H1 (cell line): ENCODE measurements around the gene GSAP. TPM values are rescaled to one million over a fixed set of nuclear protein-coding genes. Genes with fewer than 3 reads are reported as not detected.

Experiments used
- CTCF ChIA-PET: fragments of 300-600 bp; sonication (Branson Sonifier 250); formaldehyde crosslinking; loops from one replicate; lab custom pipeline; 2021; ENCODE audit not compliant: partially characterized antibody; lab: Charles Lee
- POLR2A ChIA-PET: fragments of 300-600 bp; sonication (Branson Sonifier 250); formaldehyde crosslinking; loops from one replicate; lab custom pipeline; 2021; ENCODE audit warnings: inconsistent platforms; ENCODE audit not compliant: partially characterized antibody; lab: Charles Lee
- DNase-seq, 2 experiments: peaks; one replicate each; pipeline versions ENCODE4 v3.0.0 to v3.0.0-alpha.2; 2010 to 2022; ENCODE audit warnings: low spot score in 2 of 2, low read depth in 1 of 2, mixed read lengths in 1 of 2
- FAIRE-seq: peaks from 2 replicates; lab custom pipeline; 2011; peaks lifted over from hg19 to GRCh38; lab: Jason Lieb, UNC
- H2AFZ ChIP-seq: 2 replicates; pipeline ENCODE4 v1.8.1; 2012; ENCODE audit warnings: low read length, inconsistent platforms
- H2AK5ac ChIP-seq: 2 replicates; pipeline ENCODE4 v1.6.1; 2013; ENCODE audit warnings: low read depth, low read length
- H2BK120ac ChIP-seq: replicated peaks from 2 replicates; pipeline ENCODE3; 2013; ENCODE audit warnings: low read depth, low read length, inconsistent platforms
- H2BK12ac ChIP-seq: 2 replicates; pipeline ENCODE4 v1.6.1; 2013; ENCODE audit warnings: low read depth, low read length
- H2BK15ac ChIP-seq: 2 replicates; pipeline ENCODE4 v1.6.1; 2013; ENCODE audit warnings: low read length
- H2BK20ac ChIP-seq: 2 replicates; pipeline ENCODE4 v1.6.1; 2013; ENCODE audit warnings: low read length
- H2BK5ac ChIP-seq: 2 replicates; pipeline ENCODE4 v1.6.1; 2013; ENCODE audit warnings: low read depth, low read length
- H3K14ac ChIP-seq: 2 replicates; pipeline ENCODE4 v1.6.1; 2013; ENCODE audit warnings: inconsistent platforms; ENCODE audit not compliant: insufficient read length
- H3K18ac ChIP-seq: 2 replicates; pipeline ENCODE4 v1.6.1; 2013; ENCODE audit warnings: low read length; ENCODE audit errors: extremely low read depth
- H3K23ac ChIP-seq: 2 replicates; pipeline ENCODE4 v1.6.1; 2013; ENCODE audit warnings: inconsistent platforms; ENCODE audit not compliant: insufficient read length
- H3K23me2 ChIP-seq: 2 replicates; pipeline ENCODE4 v1.6.1; 2013; ENCODE audit warnings: low read depth, low read length
- H3K27ac ChIP-seq: 2 replicates; pipeline ENCODE4 v1.6.1; 2011; ENCODE audit warnings: low read depth, low read length, inconsistent platforms
- H3K27me3 ChIP-seq, 4 experiments: replicated peaks in 1 of 4; 1 replicate in 1 of 4; 2 replicates in 3 of 4; pipeline versions ENCODE4 v1.6.1 to v1.8.1; 2011 to 2013; ENCODE audit warnings: low read length in 3 of 4, mild to moderate bottlenecking in 3 of 4, inconsistent platforms in 2 of 4, mixed read lengths in 2 of 4, moderate library complexity in 1 of 4; ENCODE audit not compliant: control insufficient read depth in 3 of 4, insufficient read depth in 3 of 4; ENCODE audit errors: extremely low read depth in 1 of 4
- H3K36me3 ChIP-seq, 4 experiments: 2 replicates each; pipeline versions ENCODE4 v1.6.1 to v1.8.1; 2011 to 2013; ENCODE audit warnings: mild to moderate bottlenecking in 4 of 4, low read length in 3 of 4, moderate library complexity in 2 of 4, control low read depth in 1 of 4, inconsistent platforms in 1 of 4; ENCODE audit not compliant: insufficient read depth in 4 of 4, control insufficient read depth in 2 of 4
- H3K4ac ChIP-seq: replicated peaks from 2 replicates; pipeline ENCODE3; 2013; ENCODE audit warnings: low read length, low read depth, mixed read lengths, inconsistent platforms; ENCODE audit not compliant: insufficient read length
- H3K4me1 ChIP-seq, 4 experiments: replicated peaks in 1 of 4; 1 replicate in 1 of 4; 2 replicates in 3 of 4; pipeline versions ENCODE4 v1.6.1 to v1.8.1; 2011 to 2013; ENCODE audit warnings: low read length in 3 of 4, inconsistent platforms in 2 of 4, mixed read lengths in 1 of 4; ENCODE audit not compliant: insufficient read depth in 4 of 4, control insufficient read depth in 3 of 4
- H3K4me2 ChIP-seq, 2 experiments: 2 replicates each; pipeline versions ENCODE4 v1.6.1 to v1.8.1; 2011 to 2013; ENCODE audit warnings: low read depth in 2 of 2, low read length in 2 of 2, control low read depth in 1 of 2, inconsistent platforms in 1 of 2, mild to moderate bottlenecking in 1 of 2; ENCODE audit not compliant: insufficient read depth in 1 of 2
- H3K4me3 ChIP-seq, 4 experiments: fragments of 200-600, 300-600 bp in 1 of 4; sonication (generic), shearing (Covaris generic), sonication (Bioruptor Twin) in 1 of 4; 2 replicates each; pipeline versions ENCODE4 v1.5.1 to v1.8.1; 2011 to 2016; ENCODE audit warnings: low read length in 4 of 4, low read depth in 3 of 4, control low read depth in 2 of 4, inconsistent platforms in 2 of 4, mild to moderate bottlenecking in 2 of 4, mixed read lengths in 1 of 4, moderate library complexity in 1 of 4; ENCODE audit not compliant: insufficient read depth in 2 of 4; ENCODE audit errors: extremely low read depth in 1 of 4
- H3K56ac ChIP-seq: replicated peaks from 2 replicates; pipeline ENCODE3; 2013; ENCODE audit warnings: low read depth, mild to moderate bottlenecking, mixed read lengths, low read length, inconsistent platforms; ENCODE audit not compliant: insufficient read length
- H3K79me1 ChIP-seq: 2 replicates; pipeline ENCODE4 v1.6.1; 2013; ENCODE audit warnings: low read depth, low read length, control low read depth
- H3K79me2 ChIP-seq, 2 experiments: 2 replicates each; pipeline versions ENCODE4 v1.6.1 to v1.8.1; 2012 to 2013; ENCODE audit warnings: low read length in 2 of 2, mild to moderate bottlenecking in 2 of 2, inconsistent platforms in 1 of 2; ENCODE audit not compliant: insufficient read depth in 2 of 2, control insufficient read depth in 1 of 2
- H3K9ac ChIP-seq, 4 experiments: replicated peaks in 1 of 4; 1 replicate in 1 of 4; 2 replicates in 3 of 4; pipeline versions ENCODE4 v1.6.1 to v1.8.1; 2011 to 2013; ENCODE audit warnings: low read depth in 3 of 4, low read length in 3 of 4, control low read depth in 2 of 4, mild to moderate bottlenecking in 2 of 4, moderate library complexity in 2 of 4, inconsistent platforms in 1 of 4; ENCODE audit errors: extremely low read depth in 1 of 4
- H3K9me3 ChIP-seq, 2 experiments: 2 replicates each; pipeline versions ENCODE4 v1.6.1 to v1.8.1; 2012 to 2013; ENCODE audit warnings: mild to moderate bottlenecking in 2 of 2, moderate library complexity in 2 of 2, control low read depth in 1 of 2, inconsistent platforms in 1 of 2, low read depth in 1 of 2, low read length in 1 of 2, mixed read lengths in 1 of 2; ENCODE audit not compliant: insufficient read depth in 2 of 2
- H4K20me1 ChIP-seq, 2 experiments: replicated peaks in 1 of 2; 2 replicates each; pipeline versions ENCODE3 to v1.8.1; 2011 to 2013; ENCODE audit warnings: inconsistent platforms in 2 of 2, low read length in 2 of 2, mild to moderate bottlenecking in 1 of 2; ENCODE audit not compliant: insufficient read depth in 2 of 2, control insufficient read depth in 1 of 2
- H4K5ac ChIP-seq: 2 replicates; pipeline ENCODE4 v1.6.1; 2013; ENCODE audit warnings: low read length, low read depth, mixed read lengths, inconsistent platforms; ENCODE audit not compliant: insufficient read length
- H4K8ac ChIP-seq: 2 replicates; pipeline ENCODE4 v1.8.0; 2013; ENCODE audit warnings: mild to moderate bottlenecking, moderate library complexity, low read length, inconsistent platforms; ENCODE audit not compliant: insufficient read depth; ENCODE audit errors: extremely low read depth
- H4K91ac ChIP-seq: replicated peaks from 2 replicates; pipeline ENCODE3; 2013; ENCODE audit warnings: low read length, mixed read lengths, inconsistent platforms; ENCODE audit not compliant: insufficient read length
- WGBS, 2 experiments: shearing (Covaris generic) in 1 of 2; methylation state at CpG; one replicate each; pipeline versions ENCODE4 v1.1.6 to v1.1.7; 2013 to 2015; ENCODE audit warnings: low lambda C conversion rate in 2 of 2, mixed read lengths in 2 of 2, inconsistent platforms in 1 of 2, low coverage in 1 of 2, missing lambda C conversion rate in 1 of 2; ENCODE audit not compliant: insufficient replicate concordance in 2 of 2, insufficient coverage in 1 of 2, insufficient read length in 1 of 2; ENCODE audit errors: extremely low coverage in 1 of 2, missing lambda C conversion rate in 1 of 2; 5-methylcytosine and 5-hydroxymethylcytosine counted together
- polyA plus RNA-seq, 7 experiments: library from polyadenylated mRNA; depleted of rRNA in 3 of 7; stranded (reverse) in 5 of 7; unstranded in 2 of 7; fragments of >200 nt in 5 of 7; fragments of 200-250 nt in 2 of 7; gene quantifications; 1 replicate in 5 of 7; 2 replicates in 1 of 7; 4 replicates in 1 of 7; pipeline versions ENCODE4 v1.2.1 to v1.2.3, GENCODE V29; 2011 to 2013; ENCODE audit warnings: missing spikeins in 2 of 7, mixed read lengths in 2 of 7
- total RNA-seq: library from RNA; stranded (reverse); fragmentation: NEBNext Ultra II Directional; extraction: Animal tissue kit (Norgen Biotek cat#: 25700); gene quantifications from 2 replicates; pipeline ENCODE4 v1.2.1, GENCODE V29; 2021

The GSAP gene
- total and polyA plus RNA-seq, 2 of the 8 experiments (the other 6 are each of a cell fraction or from before 2014, with no cell fraction given) = 0.93 to 2.1 TPM

DNA sequence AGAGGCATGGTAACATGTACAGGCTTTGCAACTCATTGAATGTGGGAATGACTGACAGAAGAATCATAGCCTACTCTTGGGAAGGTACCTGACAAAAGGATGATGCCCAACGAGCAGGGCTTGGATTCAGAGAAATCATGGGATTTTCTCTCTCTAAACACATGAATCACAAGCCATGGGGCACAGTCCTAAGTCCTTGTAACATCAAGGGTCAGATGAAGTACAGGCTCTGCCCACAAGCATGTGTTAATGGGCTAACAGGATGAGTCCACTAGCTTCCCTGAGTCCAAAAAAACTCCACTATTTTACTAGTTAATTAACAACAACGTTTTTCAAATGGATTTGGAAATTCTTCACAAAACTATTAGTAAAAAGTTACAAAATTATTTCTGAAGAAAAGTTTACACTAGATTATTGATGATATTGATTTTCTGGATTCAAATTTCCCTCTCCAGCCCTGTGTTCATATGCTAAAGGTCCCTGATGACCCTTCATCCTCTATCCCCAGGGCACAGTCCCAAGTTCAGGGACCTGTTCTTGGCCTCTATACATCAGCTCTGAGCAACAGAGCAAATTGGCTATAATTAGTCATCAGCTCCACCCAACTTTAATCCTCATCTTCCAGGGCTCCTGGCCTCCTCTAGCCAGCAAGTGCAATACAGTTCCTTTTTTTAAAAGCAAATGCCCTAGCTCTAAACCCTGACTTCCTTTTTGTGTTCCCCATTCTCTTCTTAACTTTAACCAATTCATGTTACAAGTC, 99.8 kb downstream of the GSAP start:
- Histone ChIP-seq H2AFZ (no peak overlapping the region), H3K18ac (no peak overlapping the region), H3K79me1 (no peaks in the 10 kb centered on the region), H4K8ac (no peak overlapping the region), H3K23ac (no peak overlapping the region), H3K56ac (no peak overlapping the region), H2BK12ac (no peak overlapping the region), H3K14ac (no peak overlapping the region), H4K91ac (no peak overlapping the region), H3K4me2 (no peak overlapping the region), H3K27ac (no peak overlapping the region), H4K5ac (no peak overlapping the region), H2AK5ac (no peak overlapping the region), H2BK20ac (no peak overlapping the region), H3K9ac (no peak overlapping the region), H3K9me3 (no peaks in the 10 kb centered on the region), H3K27me3 (no peaks in the 10 kb centered on the region; a peak in 1 of 7 replicates), H3K4me3 (no peak overlapping the region), H3K4ac (no peak overlapping the region), H2BK120ac (no peak overlapping the region), H3K23me2 (no peaks in the 10 kb centered on the region), H2BK5ac (no peak overlapping the region), H2BK15ac (no peak overlapping the region), H3K79me2 (no peaks in the 10 kb centered on the region), H3K4me1 (no peaks in the 10 kb centered on the region), H3K36me3 (no peaks in the 10 kb centered on the region), H4K20me1 (no peaks in the 10 kb centered on the region)
- ChIA-PET CTCF (interaction anchor here (1.4 kb wide), 1 partner anchor 15 kb away, joined by 4 read pairs; no protein-coding TSS in a partner anchor), POLR2A (no interaction called here)
- no peak for FAIRE-seq
- 55% methylated on average over 2 of the region's 2 CpGs; no CpG with 5 or more reads in 1 of the 2 experiments for WGBS, 2 experiments
- DNase-seq = no peak
